ENCODE measurements around the gene MROH7.

DNA sequence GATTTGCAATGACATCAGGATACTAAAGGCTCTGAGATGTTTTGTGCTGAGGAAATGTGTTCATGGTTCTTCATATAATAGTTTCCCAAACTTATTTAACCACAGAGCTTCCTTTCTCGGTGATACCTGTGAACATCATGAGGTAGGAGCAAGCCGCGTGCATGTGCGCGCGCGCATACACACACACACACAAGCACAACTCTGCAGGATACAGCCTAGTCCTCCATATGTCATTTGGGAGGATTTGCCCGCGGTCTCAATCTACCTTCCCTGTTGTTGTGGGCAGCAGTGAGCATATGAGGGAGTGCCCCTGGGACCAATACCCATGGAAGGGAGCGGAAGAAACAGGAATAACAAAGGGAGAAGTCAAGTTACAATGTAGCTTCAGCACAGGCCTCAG lies 61.9 kb downstream of the MROH7 start:
- TF ChIP-seq POLR2A (IDR thresholded peaks at IDR 0.05) = no peak
- TF ChIP-seq, protein P1, sequence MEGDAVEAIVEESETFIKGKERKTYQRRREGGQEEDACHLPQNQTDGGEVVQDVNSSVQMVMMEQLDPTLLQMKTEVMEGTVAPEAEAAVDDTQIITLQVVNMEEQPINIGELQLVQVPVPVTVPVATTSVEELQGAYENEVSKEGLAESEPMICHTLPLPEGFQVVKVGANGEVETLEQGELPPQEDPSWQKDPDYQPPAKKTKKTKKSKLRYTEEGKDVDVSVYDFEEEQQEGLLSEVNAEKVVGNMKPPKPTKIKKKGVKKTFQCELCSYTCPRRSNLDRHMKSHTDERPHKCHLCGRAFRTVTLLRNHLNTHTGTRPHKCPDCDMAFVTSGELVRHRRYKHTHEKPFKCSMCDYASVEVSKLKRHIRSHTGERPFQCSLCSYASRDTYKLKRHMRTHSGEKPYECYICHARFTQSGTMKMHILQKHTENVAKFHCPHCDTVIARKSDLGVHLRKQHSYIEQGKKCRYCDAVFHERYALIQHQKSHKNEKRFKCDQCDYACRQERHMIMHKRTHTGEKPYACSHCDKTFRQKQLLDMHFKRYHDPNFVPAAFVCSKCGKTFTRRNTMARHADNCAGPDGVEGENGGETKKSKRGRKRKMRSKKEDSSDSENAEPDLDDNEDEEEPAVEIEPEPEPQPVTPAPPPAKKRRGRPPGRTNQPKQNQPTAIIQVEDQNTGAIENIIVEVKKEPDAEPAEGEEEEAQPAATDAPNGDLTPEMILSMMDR (IDR thresholded peaks at IDR 0.05) = no peak
